Duodenal mucosa (tissue), 2 donors: ENCODE results near the gene FAM219A.
"Not testable (repeated sequence)": the region's sequence is repeated elsewhere in the genome, so short reads cannot be mapped to it uniquely, and the experiment has no call there.

ENCODE experiments used
- H3K27ac ChIP-seq: one replicate; pipeline ENCODE4 v1.7.0; 2013; ENCODE audit warnings: low read depth, low read length
- H3K27me3 ChIP-seq, 2 donors: one replicate each; pipeline ENCODE4 v1.7.0; 2013; ENCODE audit warnings: low read length in 2 of 2, control low read depth in 1 of 2; ENCODE audit not compliant: insufficient read depth in 2 of 2, control insufficient read depth in 1 of 2
- H3K36me3 ChIP-seq, 2 donors: one replicate each; pipeline ENCODE4 v1.7.0; 2013; ENCODE audit warnings: low read length in 2 of 2, control low read depth in 1 of 2; ENCODE audit not compliant: insufficient read depth in 2 of 2, control insufficient read depth in 1 of 2
- H3K4me1 ChIP-seq, 2 donors: one replicate each; pipeline ENCODE4 v1.7.0; 2013; ENCODE audit warnings: low read length in 2 of 2, control low read depth in 1 of 2; ENCODE audit not compliant: insufficient read depth in 2 of 2, control insufficient read depth in 1 of 2
- H3K4me3 ChIP-seq, 2 donors: one replicate each; pipeline ENCODE4 v1.7.0; 2013; ENCODE audit warnings: low read length in 2 of 2, low read depth in 1 of 2
- H3K9ac ChIP-seq, 2 donors: one replicate each; pipeline ENCODE4 v1.7.0; 2013; ENCODE audit warnings: low read length in 2 of 2, low read depth in 1 of 2
- H3K9me3 ChIP-seq, 2 donors: one replicate each; pipeline ENCODE4 v1.7.0; 2013; ENCODE audit warnings: low read length in 2 of 2, control low read depth in 1 of 2; ENCODE audit not compliant: control insufficient read depth in 1 of 2

The FAM219A gene

GRCh38 chr9:34374339-34374738, 84.0 kb downstream of the FAM219A start:
- Histone ChIP-seq H3K4me1 (peaks cover 25 to 34% of the 10 kb centered on the region in 2 donors), H3K9ac (peak overlapping the region; percentile 41 to 54), H3K27me3 (no peaks in the 10 kb centered on the region), H3K4me3 (peak overlapping the region; percentile 43 to 81), H3K9me3 (no peaks in the 10 kb centered on the region), H3K27ac (peak overlapping the region; percentile 35), H3K36me3 (peaks cover 23 to 31% of the 10 kb centered on the region in 2 donors)

DNA sequence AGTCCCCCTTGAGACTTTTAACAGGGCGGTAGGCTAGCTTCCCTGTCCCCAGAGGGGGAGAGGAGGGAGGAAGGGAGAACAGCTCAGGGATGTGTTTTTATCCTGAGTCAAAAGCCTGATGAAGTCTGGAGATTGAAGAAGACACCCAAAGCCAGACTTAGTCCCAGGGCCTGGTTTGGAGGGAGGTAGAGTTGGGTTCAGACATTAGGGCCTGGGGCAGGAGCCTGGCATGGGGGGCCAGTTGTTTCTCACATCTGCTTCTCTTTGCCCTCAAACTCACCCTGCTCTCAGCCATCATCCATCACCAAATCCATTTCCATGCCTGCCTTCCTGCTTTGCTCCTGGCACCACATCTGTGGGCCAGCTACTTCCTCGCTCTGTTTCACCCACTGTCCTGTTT, 84.6 kb downstream of the FAM219A start:
- Histone ChIP-seq H3K27me3 (no peaks in the 10 kb centered on the region), H3K4me3 (peak overlapping the region in 1 of 2 donors; percentile 43), H3K9me3 (no peaks in the 10 kb centered on the region), H3K36me3 (peaks cover 23 to 31% of the 10 kb centered on the region in 2 donors), H3K4me1 (peaks cover 19 to 29% of the 10 kb centered on the region in 2 donors), H3K9ac (peak overlapping the region in 1 of 2 donors; percentile 54), H3K27ac (no peak overlapping the region)

DNA sequence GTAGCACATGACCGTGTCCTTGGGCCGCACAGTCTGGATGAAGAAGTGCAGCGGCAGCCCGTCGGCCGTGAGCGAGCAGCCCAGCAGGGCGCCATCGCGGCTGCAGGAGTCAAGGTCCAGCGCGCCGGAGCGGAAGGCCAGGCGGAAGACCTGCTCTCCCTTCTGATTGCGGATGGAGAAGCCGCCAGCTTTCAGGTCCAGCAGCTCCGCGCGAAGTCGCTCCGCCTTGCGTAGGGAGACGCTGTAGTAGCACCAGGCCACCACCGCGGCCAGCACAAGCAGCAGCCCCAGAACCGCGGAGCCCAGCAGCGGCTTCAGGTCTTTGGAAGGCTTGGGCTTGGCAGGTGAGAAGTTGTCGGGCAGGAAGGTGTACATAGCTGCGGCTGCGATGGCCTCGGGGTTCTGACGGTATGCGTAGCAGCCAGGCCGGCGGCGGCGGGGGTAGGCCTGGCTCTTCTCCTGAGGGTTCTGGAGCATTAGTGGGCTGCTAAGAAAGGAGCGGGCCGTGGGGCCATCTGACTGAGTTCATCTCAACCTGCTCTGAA, 85.8 kb downstream of the FAM219A start:
- peaks cover 15 to 26% of the 10 kb centered on the region in 2 donors for H3K4me1 ChIP-seq
- no peak overlapping the region for H3K27ac ChIP-seq
- H3K27me3 ChIP-seq: no peaks in the 10 kb centered on the region
- no peak overlapping the region for H3K9ac ChIP-seq
- H3K4me3 ChIP-seq: no peak overlapping the region
- H3K36me3 ChIP-seq: peaks cover 26 to 38% of the 10 kb centered on the region in 2 donors
- H3K9me3 ChIP-seq: no peaks in the 10 kb centered on the region

- Histone ChIP-seq H3K9me3 (no peaks in the 10 kb centered on the region), H3K36me3 (peaks cover 26 to 40% of the 10 kb centered on the region in 2 donors), H3K4me3 (no peak overlapping the region), H3K9ac (no peak overlapping the region), H3K27me3 (no peaks in the 10 kb centered on the region), H3K27ac (no peak overlapping the region), H3K4me1 (peaks cover 15 to 22% of the 10 kb centered on the region in 2 donors)
Observed at GRCh38 chr9:34371886-34372466, 86.4 kb downstream of the FAM219A start.

DNA sequence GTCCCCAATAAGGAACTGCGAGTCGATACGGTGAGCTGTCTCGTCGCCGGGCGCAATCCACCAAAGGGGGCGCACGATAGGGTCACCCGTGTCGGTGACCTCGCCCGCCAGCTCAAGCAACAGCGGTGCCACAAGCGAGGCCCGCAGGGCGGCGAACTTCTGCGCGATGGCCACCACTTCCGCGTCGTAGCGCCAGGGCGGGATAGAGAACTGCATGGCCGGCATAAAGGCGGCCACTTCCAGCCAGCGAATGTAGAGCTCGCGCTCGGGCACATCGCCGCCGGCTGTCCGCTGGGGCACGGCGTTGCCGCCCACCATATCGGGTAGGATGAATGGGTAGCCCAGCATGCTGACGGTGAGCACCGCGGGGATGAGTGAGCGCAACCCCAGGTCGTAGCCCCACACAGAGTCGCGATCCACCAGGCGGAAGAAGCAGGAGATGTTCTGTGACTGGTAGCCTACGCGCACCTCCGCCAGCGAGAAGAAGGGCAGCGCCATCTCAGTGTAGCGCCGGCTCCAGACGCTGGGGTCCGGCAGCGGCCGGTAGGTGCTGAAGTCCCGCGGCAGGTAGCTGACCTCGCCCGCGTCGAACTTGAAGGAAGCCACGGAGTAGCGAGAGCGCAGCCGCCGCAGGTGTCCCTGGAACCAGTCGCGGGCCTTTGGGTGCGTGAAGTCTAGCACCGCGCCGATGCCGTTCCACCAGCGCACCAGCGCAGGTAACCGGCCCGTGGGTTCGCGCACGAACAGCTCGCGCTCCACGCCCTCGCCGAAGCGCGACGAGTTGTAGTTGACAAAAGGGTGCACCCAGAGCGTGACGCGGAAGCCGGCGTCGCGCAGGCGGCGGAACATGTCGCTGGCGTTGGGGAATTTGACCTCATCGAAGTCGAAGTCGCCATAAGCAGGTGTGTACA, 87.1 kb downstream of the FAM219A start:
- Histone ChIP-seq H3K4me3 (no peak overlapping the region), H3K9me3 (no peaks in the 10 kb centered on the region), H3K9ac (no peak overlapping the region), H3K27me3 (no peaks in the 10 kb centered on the region), H3K4me1 (peaks cover 15 to 19% of the 10 kb centered on the region in 2 donors), H3K36me3 (peaks cover 26 to 40% of the 10 kb centered on the region in 2 donors), H3K27ac (no peak overlapping the region)

- Histone ChIP-seq H3K27me3 (no peaks in the 10 kb centered on the region), H3K4me3 (no peak overlapping the region), H3K9ac (no peak overlapping the region), H3K27ac (no peak overlapping the region), H3K9me3 (no peaks in the 10 kb centered on the region), H3K4me1 (peaks cover 11 to 14% of the 10 kb centered on the region in 2 donors), H3K36me3 (peaks cover 26 to 40% of the 10 kb centered on the region in 2 donors)
Observed at GRCh38 chr9:34370335-34370969, 87.9 kb downstream of the FAM219A start.

DNA sequence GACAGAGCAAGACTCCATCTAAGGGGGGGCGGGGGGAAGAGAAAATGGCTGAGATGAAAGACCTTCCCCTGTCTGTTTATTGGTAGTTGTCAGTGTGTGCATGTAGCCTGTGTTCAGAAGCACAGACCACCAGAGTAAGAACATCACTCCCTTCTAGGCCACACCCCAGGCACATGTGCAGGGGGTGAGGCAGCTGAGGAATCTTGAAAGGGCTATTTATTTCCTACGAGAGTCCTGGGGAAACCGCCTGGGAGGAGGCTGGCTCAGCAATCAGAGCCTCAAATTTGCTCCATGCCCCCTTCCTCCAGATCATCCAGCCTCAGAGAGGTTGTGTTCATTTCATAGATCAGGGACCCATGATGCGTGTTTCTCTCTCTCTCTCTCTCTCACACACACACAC, 88.7 kb downstream of the FAM219A start:
- no peak overlapping the region for H3K9ac ChIP-seq
- peaks cover 9 to 10% of the 10 kb centered on the region in 2 donors for H3K4me1 ChIP-seq
- no peaks in the 10 kb centered on the region for H3K9me3 ChIP-seq
- H3K27me3 ChIP-seq: no peaks in the 10 kb centered on the region
- H3K4me3 ChIP-seq: no peak overlapping the region
- H3K27ac ChIP-seq: no peak overlapping the region
- H3K36me3 ChIP-seq: peaks cover 26 to 40% of the 10 kb centered on the region in 2 donors

- not testable (repeated sequence) for H3K4me3 ChIP-seq, H3K27me3 ChIP-seq, H3K9me3 ChIP-seq, H3K9ac ChIP-seq, H3K4me1 ChIP-seq, H3K27ac ChIP-seq
- H3K36me3 ChIP-seq: peaks cover 26 to 40% of the 10 kb centered on the region in 2 donors
Observed at GRCh38 chr9:34368796-34369195, 89.6 kb downstream of the FAM219A start.

- H3K9ac ChIP-seq, H3K9me3 ChIP-seq, H3K27me3 ChIP-seq, H3K4me3 ChIP-seq, H3K27ac ChIP-seq, H3K4me1 ChIP-seq: not testable (repeated sequence)
- H3K36me3 ChIP-seq: peaks cover 26 to 40% of the 10 kb centered on the region in 2 donors
Observed at GRCh38 chr9:34367751-34368410, 90.5 kb downstream of the FAM219A start.
